LoVo (cell line): ENCODE results near the gene AMHR2.
A peak's percentile ranks its signal among the peaks of the same experiment; 100 is the strongest.
"Not testable (repeated sequence)": the region's sequence is repeated elsewhere in the genome, so short reads cannot be mapped to it uniquely, and the experiment has no call there.

Experiments used
- DNase-seq: peaks from one replicate; pipeline ENCODE4 v3.0.0-alpha.2; 2016; ENCODE audit warnings: low spot score

AMHR2 gene

DNA sequence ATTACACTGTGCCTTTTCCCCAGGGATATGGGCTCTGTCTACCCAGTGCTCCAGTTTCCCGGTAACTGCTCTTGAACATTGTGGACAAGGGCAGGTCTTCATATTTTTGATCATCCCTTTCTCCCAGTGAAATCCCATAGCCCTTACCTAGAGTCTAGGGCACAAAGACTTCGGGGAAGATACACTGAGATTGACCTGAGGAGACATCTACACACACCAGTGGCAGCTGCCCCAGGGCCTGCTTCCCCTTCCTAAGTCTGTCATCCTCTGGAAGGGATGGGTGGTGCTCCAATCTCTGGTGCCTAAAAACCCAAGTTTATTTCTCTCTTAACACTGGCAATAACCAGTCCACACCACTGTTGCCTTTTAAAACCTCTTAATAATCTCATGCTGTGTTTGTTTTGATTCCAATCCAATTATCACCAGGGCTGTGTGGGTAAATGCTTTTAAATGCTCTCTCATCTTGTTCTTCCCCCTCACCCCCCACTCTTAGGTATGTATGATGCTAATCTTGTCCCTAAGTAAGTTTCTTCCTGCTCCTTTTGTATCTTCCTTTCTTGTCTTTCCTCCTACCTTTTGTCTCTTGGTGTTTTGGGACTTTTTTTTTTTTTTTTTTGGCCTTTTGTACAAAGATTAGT is 7.8 kb upstream of the AMHR2 start:
- not testable (repeated sequence) for DNase-seq

GRCh38 chr12:53417291-53417816 is 6.3 kb upstream of the AMHR2 start:
- DNase-seq: not testable (repeated sequence)

GRCh38 chr12:53418221-53418620 is 5.4 kb upstream of the AMHR2 start:
- no peak for DNase-seq

DNA sequence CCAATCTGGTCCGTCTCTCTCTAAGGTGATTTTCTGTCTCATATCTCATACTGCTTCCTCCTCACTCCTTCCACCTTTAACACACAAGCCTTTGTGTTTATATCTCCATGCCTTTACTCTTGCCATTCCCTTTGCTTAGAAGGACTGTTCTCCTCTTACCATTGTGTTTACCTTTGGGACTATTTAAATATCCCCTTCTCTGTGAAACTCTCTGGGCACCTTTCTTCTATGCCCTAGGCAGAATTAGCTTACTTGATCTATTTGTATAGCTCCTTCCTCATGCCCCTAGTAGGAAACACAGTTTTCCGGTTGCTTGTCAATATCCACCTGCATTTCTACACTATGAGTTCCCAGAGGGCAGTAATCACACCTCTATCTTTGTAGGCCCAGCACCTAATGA is 3.9 kb upstream of the AMHR2 start:
- DNase-seq: no peak

- DNase-seq: not testable (repeated sequence)
Measured at GRCh38 chr12:53422247-53422646, 1.4 kb upstream of the AMHR2 start.

GRCh38 chr12:53424626-53425514 is 1.2 kb downstream of the AMHR2 start:
- DNase-seq: no peak

- no peak for DNase-seq
Measured at GRCh38 chr12:53425515-53426150, 2.0 kb downstream of the AMHR2 start.

DNA sequence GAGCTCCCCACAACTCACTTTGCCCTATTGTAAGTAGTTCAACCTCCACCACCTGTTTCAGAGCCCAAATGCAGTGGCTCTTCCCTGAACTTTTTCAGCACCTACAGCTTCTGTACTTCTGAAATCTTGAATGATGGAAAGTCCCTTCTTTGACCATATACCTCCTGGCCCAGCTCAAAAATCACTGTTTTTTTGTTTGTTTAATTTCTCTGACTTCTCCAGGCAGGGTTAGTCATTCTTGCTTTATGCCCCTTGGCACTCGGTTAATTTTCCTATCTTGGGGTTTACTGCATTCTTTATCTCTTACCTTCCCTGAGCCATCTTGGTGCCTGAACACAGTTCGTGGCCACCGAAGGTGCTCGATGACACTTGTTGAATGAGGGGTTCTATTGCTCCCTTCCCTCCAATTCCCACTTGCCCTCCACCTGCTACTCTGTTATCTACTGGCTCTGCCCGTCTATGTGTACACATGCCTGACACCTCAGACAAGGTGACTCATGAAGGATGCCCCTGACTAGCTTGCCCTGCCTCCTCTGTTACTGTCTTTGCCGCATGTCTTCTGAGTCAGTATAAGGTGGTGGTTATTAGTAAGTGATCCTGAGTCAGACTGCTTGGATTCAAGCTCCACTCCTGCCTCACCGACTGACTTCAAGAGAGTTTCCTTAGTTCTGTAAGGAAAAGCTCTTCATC is 4.4 kb downstream of the AMHR2 start:
- peak; percentile 82 for DNase-seq

DNA sequence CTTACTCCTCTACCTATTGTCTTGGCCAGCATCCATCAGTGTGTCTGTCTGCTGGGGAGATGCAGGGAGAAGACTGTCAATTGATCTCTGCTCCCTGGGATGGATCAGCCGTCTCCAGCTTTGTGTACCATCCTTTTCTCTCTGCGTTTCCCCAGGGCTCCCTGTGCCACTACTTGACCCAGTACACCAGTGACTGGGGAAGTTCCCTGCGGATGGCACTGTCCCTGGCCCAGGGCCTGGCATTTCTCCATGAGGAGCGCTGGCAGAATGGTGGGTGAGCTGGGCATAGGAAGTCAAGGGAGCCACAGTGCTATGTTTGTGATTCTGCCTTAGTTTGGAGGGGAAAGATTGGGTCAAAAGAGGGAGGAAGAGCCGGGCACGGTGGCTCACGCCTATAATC is 5.1 kb downstream of the AMHR2 start:
- no peak for DNase-seq

DNA sequence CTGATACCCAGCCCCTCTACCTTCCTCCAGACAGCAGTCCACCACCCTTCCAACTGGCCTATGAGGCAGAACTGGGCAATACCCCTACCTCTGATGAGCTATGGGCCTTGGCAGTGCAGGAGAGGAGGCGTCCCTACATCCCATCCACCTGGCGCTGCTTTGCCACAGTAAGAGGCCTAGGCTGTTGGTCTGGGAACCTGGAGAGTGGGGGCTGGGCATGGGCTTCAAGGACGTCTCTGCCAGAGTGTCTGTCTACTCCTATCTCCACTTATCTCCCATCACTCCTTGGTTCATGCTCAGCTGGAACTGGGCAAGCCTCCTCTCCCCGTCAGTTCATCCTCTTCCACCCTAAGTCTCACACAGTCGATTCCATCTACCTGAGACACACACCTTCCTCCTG is 6.5 kb downstream of the AMHR2 start:
- DNase-seq: no peak

GRCh38 chr12:53431187-53431586 is 7.5 kb downstream of the AMHR2 start:
- DNase-seq: no peak

DNA sequence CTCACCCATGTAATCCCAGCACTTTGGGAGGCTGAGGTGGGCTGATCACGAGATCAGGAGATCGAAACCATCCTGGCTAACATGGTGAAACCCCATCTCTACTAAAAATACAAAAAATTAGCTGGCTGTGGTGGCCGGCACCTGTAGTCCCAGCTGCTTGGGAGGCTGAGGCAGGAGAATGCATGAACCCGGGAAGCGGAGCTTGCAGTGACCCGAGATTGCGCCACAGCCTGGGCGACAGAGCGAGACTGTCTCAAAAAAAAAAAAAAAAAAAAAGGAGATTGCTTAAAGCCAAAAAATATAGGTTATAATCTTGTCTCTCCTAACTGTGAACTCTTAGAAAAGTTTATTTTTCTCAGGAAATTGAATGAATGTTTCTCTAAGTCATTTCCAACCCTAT is 11.7 kb downstream of the AMHR2 start:
- DNase-seq: not testable (repeated sequence)

DNA sequence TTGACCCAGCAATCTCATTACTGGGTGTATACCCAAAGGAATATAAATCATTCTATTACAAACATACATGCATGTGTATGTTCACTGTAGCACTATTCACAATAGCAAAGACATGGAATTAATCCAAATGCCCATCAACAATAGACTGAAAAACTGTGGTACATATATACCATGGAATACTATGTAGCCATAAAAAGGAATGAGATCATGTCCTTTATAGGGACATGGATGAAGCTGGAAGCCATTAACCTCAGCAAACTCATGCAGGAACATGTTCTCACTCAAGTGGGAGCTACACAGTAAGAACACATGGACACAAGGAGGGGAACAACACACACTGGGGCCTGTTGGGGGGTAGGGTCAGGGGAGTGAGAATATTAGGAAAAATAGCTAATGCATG is 15.9 kb downstream of the AMHR2 start:
- not testable (repeated sequence) for DNase-seq

DNA sequence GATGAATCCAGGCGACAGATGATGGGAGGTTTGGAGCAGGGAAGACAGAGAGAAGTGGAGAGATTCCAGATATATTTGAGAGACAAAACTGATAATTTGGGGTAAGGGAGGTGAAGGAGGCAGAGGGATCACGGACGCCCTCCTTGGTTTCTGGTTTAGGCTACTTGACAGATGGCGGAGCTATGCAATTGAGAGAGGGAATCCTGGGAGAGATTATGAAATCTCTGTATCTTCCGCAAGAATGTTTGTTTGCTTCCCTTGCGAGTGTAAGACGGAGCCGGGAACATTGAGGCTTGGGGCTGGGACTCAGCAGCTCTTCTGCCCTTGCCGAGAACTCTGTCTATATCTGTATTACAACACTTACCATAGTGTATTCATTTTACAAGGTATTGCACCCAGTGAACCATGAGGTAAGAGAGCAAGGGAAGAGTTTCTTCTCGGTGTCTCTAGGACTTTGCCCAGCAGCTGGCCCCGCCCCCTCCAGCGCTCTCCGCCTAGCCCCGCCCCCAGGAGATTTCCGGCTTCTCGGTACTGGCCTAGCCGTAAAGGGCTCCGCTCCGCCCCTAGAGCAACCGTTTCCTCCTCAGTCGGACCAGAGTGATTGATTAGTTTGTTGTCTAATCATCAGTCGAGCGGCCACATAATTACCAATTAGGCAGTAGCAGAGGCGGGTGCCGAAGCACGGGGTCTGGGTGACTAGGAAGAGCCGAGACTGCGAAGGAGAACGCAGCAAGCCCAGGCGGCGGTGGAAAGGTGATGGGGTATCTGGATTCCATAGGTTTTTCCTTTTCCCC is 17.6 kb downstream of the AMHR2 start, which contains the start of gene PRR13:
PRR13 (plus strand) TSS at position 695 of the 794 bp plus-strand sequence. CDS start 981 bp downstream, outside the sequence.
- peak; percentile 100 for DNase-seq

DNA sequence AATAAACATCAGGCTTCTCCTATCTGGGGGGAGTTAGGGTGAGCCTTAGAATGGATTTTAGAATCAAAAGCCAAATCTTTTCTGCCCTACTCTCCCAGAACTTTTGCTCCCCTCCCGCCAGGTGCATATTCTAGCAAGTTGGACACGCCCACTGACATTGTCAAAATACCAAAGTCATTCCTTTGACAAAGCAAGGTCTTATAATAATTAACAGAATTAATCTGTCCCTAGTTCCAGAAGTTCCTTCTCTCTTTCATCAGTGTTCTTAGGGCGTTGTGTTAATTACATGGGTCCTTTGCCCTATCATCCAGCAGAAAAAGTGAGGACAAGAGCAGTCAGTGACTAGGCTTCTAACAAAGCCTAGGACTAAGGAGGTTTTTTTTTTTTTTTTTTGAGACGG is 20.3 kb downstream of the AMHR2 start:
- DNase-seq: no peak

- not testable (repeated sequence) for DNase-seq
Measured at GRCh38 chr12:53444593-53445325, 21.1 kb downstream of the AMHR2 start.

DNA sequence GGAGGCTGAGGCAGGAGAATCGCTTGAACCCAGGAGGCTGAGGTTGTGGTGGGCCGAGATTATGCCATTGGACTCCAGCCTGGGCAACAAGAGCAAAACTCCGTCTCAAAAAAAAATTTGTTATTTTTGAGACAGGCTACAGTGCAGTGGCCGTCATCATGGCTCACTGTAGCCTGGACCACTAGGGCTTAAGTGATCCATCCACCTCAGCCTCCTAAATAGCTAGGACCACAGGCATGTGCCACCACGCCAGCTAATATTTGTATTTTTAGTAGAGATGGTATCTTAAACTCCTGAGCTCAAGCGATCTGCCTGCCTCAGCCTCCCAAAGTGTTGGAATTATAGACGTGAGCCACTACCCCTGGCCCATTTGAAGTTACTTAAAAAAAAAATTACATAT is 27.3 kb downstream of the AMHR2 start:
- DNase-seq: no peak

DNA sequence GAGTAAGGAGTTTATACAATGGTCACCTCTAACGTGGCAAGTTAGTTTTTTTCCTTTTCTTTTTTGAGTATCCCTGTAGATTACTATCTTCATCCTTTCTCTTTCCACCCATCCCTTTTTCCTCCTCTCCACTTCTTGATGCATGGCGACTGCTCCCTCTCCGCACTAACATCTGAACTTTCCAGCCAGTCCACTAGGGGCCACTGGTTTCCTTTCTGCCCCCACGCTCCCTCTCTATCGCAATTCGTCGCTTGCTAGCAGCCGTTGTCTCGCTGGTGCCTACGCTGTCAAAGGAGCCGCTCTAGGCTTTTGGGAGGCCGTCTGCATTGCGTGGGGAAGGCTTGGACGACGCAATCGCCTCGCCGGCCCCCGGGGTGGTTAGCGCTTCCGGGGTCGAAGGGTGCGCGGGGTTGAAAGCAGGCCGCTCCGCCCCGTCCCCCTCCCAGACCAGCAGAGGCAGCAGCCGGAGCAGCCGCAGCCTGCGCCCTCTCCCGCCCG is 28.1 kb downstream of the AMHR2 start, which contains the start of gene PCBP2:
PCBP2 (plus strand) TSS at position 442 of the 498 bp plus-strand sequence. CDS start 2,699 bp downstream, outside the sequence.
- DNase-seq: peak; percentile 100

GRCh38 chr12:53452159-53453077 is 28.8 kb downstream of the AMHR2 start:
- DNase-seq: peak; percentile 72
